ENCODE data around the gene HIF1AN. TPM values are rescaled to one million over a fixed set of nuclear protein-coding genes. Genes with fewer than 3 reads are reported as not detected.

Gene HIF1AN
- total RNA-seq, 1 experiment from 2014 or later, result 83.1 TPM

- DNase-seq (ENCODE audit: low read depth, low spot score) (no peak), ATAC-seq (no peak)
- H3K4me3 ChIP-seq (ENCODE audit: low read depth in 2 of 2, low read length in 2 of 2), result no peak overlapping the region
- intact Hi-C loops (cut with micrococcal nuclease; ENCODE audit: unreplicated experiment) (no loop called here), in situ Hi-C loops (cut with HindIII; ENCODE audit: low pct_unique_long_range_greater_than_20kb, low sequenced_read_pairs) (no loop called here)
- no peaks in the 10 kb centered on the region for H3K36me3 ChIP-seq (ENCODE audit: control insufficient read depth, insufficient read depth, low read length)
- BruUV-seq (replicated peaks), result no TSS peak
- no peak for TF ChIP-seq TCF7L2 (IDR thresholded peaks at IDR 0.05; ENCODE audit: low read depth, low read length)
- TF ChIP-seq POLR2AphosphoS5 (IDR thresholded peaks at IDR 0.05; ENCODE audit: low read depth, low read length), result no peak
- TF ChIP-seq SIN3A (IDR thresholded peaks at IDR 0.05; ENCODE audit: borderline replicate concordance, insufficient read depth, low read depth, low read length), result no peak
- TF ChIP-seq, protein P1, sequence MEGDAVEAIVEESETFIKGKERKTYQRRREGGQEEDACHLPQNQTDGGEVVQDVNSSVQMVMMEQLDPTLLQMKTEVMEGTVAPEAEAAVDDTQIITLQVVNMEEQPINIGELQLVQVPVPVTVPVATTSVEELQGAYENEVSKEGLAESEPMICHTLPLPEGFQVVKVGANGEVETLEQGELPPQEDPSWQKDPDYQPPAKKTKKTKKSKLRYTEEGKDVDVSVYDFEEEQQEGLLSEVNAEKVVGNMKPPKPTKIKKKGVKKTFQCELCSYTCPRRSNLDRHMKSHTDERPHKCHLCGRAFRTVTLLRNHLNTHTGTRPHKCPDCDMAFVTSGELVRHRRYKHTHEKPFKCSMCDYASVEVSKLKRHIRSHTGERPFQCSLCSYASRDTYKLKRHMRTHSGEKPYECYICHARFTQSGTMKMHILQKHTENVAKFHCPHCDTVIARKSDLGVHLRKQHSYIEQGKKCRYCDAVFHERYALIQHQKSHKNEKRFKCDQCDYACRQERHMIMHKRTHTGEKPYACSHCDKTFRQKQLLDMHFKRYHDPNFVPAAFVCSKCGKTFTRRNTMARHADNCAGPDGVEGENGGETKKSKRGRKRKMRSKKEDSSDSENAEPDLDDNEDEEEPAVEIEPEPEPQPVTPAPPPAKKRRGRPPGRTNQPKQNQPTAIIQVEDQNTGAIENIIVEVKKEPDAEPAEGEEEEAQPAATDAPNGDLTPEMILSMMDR (IDR thresholded peaks at IDR 0.05), result no peak
- no peak for TF ChIP-seq REST (IDR thresholded peaks at IDR 0.05; ENCODE audit: insufficient read depth in 1 of 2, low read depth in 2 of 2, low read length in 1 of 2)
- ChIA-PET CTCF (interaction anchor here (1.8 kb wide), 1 partner anchor 310 kb away, joined by 4 read pairs; no protein-coding TSS in a partner anchor), POLR2A (no interaction called here)
- H3K4me1 ChIP-seq (ENCODE audit: control insufficient read depth, insufficient read depth, low read length), result no peaks in the 10 kb centered on the region
- H3K27ac ChIP-seq (ENCODE audit: low read length), result no peak overlapping the region
- H3K27me3 ChIP-seq (ENCODE audit: control insufficient read depth, insufficient read depth, low read length), result no peaks in the 10 kb centered on the region; the same call in 1 of the 2 replicates
- no peaks in the 10 kb centered on the region for H3K9me3 ChIP-seq (ENCODE audit: control insufficient read depth, insufficient read depth, low read depth, low read length)
These were observed 33.2 kb downstream of the HIF1AN start for GRCh38 chr10:100568912-100569311.

- Histone ChIP-seq H3K36me3 (ENCODE audit: control insufficient read depth, insufficient read depth, low read length) (no peaks in the 10 kb centered on the region), H3K27me3 (ENCODE audit: control insufficient read depth, insufficient read depth, low read length) (no peaks in the 10 kb centered on the region; the same call in 1 of the 2 replicates), H3K4me1 (ENCODE audit: control insufficient read depth, insufficient read depth, low read length) (no peaks in the 10 kb centered on the region), H3K4me3 (ENCODE audit: low read depth in 2 of 2, low read length in 2 of 2) (no peak overlapping the region), H3K27ac (ENCODE audit: low read length) (no peak overlapping the region), H3K9me3 (ENCODE audit: control insufficient read depth, insufficient read depth, low read depth, low read length) (no peaks in the 10 kb centered on the region)
- POLR2A ChIA-PET, result no interaction called here
- 0 out of 2 replicates have a peak, but pooled peaks have one; percentile 33 for ATAC-seq
- intact Hi-C loops (cut with micrococcal nuclease; ENCODE audit: unreplicated experiment), result no loop called here
- no peak for TF ChIP-seq SIN3A (IDR thresholded peaks at IDR 0.05; ENCODE audit: borderline replicate concordance, insufficient read depth, low read depth, low read length)
- TF ChIP-seq TCF7L2 (IDR thresholded peaks at IDR 0.05; ENCODE audit: low read depth, low read length), result no peak
- TF ChIP-seq REST (IDR thresholded peaks at IDR 0.05; ENCODE audit: insufficient read depth in 1 of 2, low read depth in 2 of 2, low read length in 1 of 2), result no peak
- TF ChIP-seq, protein P1 (IDR thresholded peaks at IDR 0.05), result no peak; the same call in 1 of the 2 replicates
- no peak for TF ChIP-seq POLR2AphosphoS5 (IDR thresholded peaks at IDR 0.05; ENCODE audit: low read depth, low read length)
- CTCF ChIA-PET, result interaction anchor here (1.1 kb wide), 1 partner anchor 29 kb away, joined by 3 read pairs; no protein-coding TSS in a partner anchor
- no TSS peak for BruUV-seq (replicated peaks)
- in situ Hi-C loops (cut with HindIII; ENCODE audit: low pct_unique_long_range_greater_than_20kb, low sequenced_read_pairs), result no loop called here
- DNase-seq (ENCODE audit: low read depth, low spot score), result no peak
These were observed 34.1 kb downstream of the HIF1AN start for GRCh38 chr10:100569687-100570481.

All from Panc1 (cell line).